ENCODE measurements around the gene RXFP2. TPM values are rescaled to one million over a fixed set of nuclear protein-coding genes. Genes with fewer than 3 reads are reported as not detected.

RXFP2 gene
- total and polyA plus RNA-seq, 12 donors: 0.01 TPM; not detected in 11

GRCh38 chr13:31807090-31807541, 67.8 kb downstream of the RXFP2 start:
- H3K4me1 ChIP-seq: peaks cover 0 to 35% (median 0%) of the 10 kb centered on the region in 9 donors
- no peaks in the 10 kb centered on the region for H3K27me3 ChIP-seq
- peaks cover 0 to 11% (median 0%) of the 10 kb centered on the region in 11 donors for H3K9me3 ChIP-seq
- DNase-seq (no peak), ATAC-seq (no peak)
- no peak for TF ChIP-seq CTCF (IDR thresholded peaks at IDR 0.05)
- H3K27ac ChIP-seq: peak overlapping the region in 1 of 10 donors; percentile 11
- H3K4me3 ChIP-seq: no peak overlapping the region
- 49 to 52% methylated on average over 2 of the region's 2 CpGs for WGBS, 2 donors
- intact Hi-C loops (cut with DNase I): no loop called here
- H3K36me3 ChIP-seq: no peaks in the 10 kb centered on the region

DNA sequence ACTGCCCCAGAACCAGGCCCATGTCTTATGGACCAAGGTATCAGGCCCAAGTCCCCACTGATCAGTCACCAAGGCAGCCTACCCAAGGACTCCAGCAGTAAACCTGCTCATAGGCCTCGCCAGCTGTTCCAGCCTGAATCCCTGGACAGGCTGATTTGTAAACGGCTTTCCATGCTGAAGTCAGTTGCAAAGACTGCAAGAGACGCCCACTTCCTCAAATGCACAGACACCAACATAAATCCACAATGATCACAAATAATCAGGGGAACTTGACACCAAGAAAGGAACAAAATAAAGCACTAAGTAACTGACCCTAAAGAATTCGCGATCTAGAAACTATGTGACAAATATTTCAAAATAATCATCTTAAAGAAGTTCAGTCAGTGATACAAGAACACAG, 75.2 kb downstream of the RXFP2 start:
- intact Hi-C loops (cut with DNase I): no loop called here
- H3K4me3 ChIP-seq: no peak overlapping the region
- ATAC-seq: no peak

DNA sequence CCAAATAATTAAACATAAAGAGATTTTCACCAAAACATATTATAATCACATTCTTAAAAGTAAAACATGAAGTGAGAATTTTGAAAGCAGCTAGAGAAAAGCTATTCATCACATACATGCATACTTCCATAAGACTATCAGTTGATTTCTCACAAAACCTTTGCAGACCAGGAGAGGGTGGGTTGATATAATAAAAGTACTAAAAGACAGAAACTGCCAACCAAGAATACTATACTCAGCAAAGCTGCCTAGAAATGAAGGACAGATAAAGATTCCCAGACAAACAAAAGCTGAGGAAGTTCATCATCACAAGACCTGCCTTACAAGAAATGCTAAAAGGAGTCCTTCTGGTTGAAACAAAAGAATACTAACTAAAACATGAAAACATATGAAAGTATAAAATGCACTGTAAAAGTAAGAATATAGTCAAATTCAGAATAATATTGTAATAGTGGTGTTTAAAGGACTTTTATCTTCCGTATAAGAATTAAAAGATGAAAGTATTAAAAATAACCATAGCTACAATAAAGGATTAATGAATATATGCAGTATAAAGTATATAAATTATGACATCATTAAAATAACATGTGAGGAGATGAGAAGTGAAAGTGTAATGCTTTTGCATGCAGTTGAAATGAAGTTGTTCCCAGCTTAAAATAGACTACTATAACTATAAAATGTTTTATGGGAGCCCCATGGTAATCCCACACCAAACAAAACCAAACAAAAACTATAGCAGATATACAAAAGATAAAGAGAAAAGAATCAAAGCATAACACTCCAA, 76.2 kb downstream of the RXFP2 start:
- Histone ChIP-seq H3K27me3 (no peaks in the 10 kb centered on the region), H3K9me3 (peaks cover 0 to 35% (median 11%) of the 10 kb centered on the region in 11 donors), H3K4me1 (no peaks in the 10 kb centered on the region), H3K27ac (no peak overlapping the region), H3K4me3 (no peak overlapping the region), H3K36me3 (no peaks in the 10 kb centered on the region)
- intact Hi-C loops (cut with DNase I): no loop called here
- ATAC-seq: no peak
- no peak for TF ChIP-seq CTCF (IDR thresholded peaks at IDR 0.05)
- DNase-seq: no peak
- 0 to 63% methylated on average over 1 of the region's 1 CpG for WGBS, 2 donors

More for the DNA sequence above, 75.2 kb downstream of the RXFP2 start:
- Histone ChIP-seq H3K36me3 (no peaks in the 10 kb centered on the region), H3K27ac (no peak overlapping the region), H3K4me1 (no peaks in the 10 kb centered on the region), H3K27me3 (no peaks in the 10 kb centered on the region), H3K9me3 (peaks cover 0 to 43% (median 11%) of the 10 kb centered on the region in 11 donors)
- TF ChIP-seq CTCF (IDR thresholded peaks at IDR 0.05): no peak
- DNase-seq: no peak
- 89 to 90% methylated on average over 5 of the region's 5 CpGs for WGBS, 2 donors

- no peak for TF ChIP-seq CTCF (IDR thresholded peaks at IDR 0.05)
- peaks cover 0 to 35% (median 11%) of the 10 kb centered on the region in 11 donors for H3K9me3 ChIP-seq
- ATAC-seq: no peak
- H3K4me1 ChIP-seq: no peaks in the 10 kb centered on the region
- H3K36me3 ChIP-seq: no peaks in the 10 kb centered on the region
- no peak overlapping the region for H3K27ac ChIP-seq
- intact Hi-C loops (cut with DNase I): no loop called here
- no peak overlapping the region for H3K4me3 ChIP-seq
- no peaks in the 10 kb centered on the region for H3K27me3 ChIP-seq
- no peak for DNase-seq
Measured at GRCh38 chr13:31818236-31818635, 78.9 kb downstream of the RXFP2 start.

Measured in heart right ventricle (tissue), 16 donors.